ENCODE measurements around the gene RAB2B.

GRCh38 chr14:21419528-21419927 is 57.2 kb downstream of the RAB2B start:
- TF ChIP-seq CTCF (IDR thresholded peaks at IDR 0.05), result no peak
- TF ChIP-seq POLR2A (IDR thresholded peaks at IDR 0.05), result no peak
- no peak for TF ChIP-seq POLR2AphosphoS5 (IDR thresholded peaks at IDR 0.05)
- no peak for TF ChIP-seq EP300 (IDR thresholded peaks at IDR 0.05)
